Measurements from ENCODE around the gene DEPDC5. TPM values are rescaled to one million over a fixed set of nuclear protein-coding genes. Genes with fewer than 3 reads are reported as not detected.
A peak's percentile ranks its signal among the peaks of the same experiment; 100 is the strongest.

Gene DEPDC5
- total RNA-seq, 1 experiment from 2014 or later: 15.1 TPM

DNA sequence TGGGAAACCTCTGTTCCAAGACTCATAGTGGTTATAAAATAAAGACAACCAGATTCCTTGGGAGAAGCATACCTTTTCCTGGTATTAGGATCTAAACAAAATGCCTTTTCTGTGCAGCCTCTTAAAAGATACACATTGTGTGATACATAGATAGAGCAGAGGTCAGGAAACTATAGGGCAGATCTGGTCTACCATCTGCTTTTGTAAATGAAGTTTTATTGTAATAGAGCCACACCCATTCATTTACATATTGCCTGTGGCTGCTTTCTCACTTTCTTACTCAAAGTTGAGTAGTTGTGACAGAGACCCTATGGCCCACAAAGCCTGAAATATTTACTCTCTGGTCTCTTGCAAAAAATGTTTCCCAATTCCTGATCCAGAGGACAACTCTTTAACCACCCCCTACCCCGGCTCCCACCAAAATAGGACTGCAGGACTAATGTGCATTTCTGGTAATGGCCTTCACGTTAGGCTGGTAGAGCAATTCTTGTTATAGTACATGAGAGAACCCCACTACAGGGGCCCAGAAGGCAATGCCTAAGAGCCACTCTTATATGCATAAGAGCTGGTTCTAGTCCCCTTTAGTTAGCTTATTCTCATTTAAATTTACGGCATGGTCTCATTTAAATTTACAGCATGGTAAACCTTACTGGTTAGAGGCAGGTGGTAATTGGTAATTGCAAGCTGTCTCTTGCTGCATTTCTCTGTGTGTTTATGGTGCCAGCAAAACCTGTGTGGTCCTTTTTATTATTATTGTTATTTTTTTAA, 113.8 kb downstream of the DEPDC5 start:
- in situ Hi-C loops (cut with HindIII; ENCODE audit: low pct_unique_long_range_greater_than_20kb, low sequenced_read_pairs): no loop called here
- no peak for DNase-seq (ENCODE audit: low read depth, low spot score)

DNA sequence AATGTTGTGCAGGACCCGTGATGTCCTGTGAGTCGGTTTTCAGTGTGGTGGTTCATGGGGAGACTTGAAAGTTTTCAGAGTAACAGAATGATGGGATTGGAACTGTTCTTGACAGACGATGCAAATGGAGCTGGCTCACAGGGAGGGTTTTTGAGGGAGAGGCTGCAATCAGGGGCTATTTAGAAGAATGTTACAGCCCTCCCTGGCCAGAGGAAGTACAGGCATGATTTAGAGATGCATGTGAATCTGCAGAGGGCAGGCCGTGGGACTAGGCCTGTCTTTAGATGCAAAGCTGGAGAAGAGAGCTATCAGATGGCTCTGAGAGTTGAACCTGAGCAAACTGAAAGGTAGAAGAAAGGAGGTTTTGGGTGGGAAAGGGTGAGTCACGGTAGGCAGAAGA, 115.9 kb downstream of the DEPDC5 start:
- DNase-seq (ENCODE audit: low read depth, low spot score): no peak

GRCh38 chr22:31870890-31871289, 117.1 kb downstream of the DEPDC5 start:
- in situ Hi-C loops (cut with HindIII; ENCODE audit: low pct_unique_long_range_greater_than_20kb, low sequenced_read_pairs): no loop called here
- peak; percentile 75 for DNase-seq (ENCODE audit: low read depth, low spot score)

More for the DNA sequence above, 115.9 kb downstream of the DEPDC5 start:
- in situ Hi-C loops (cut with HindIII; ENCODE audit: low pct_unique_long_range_greater_than_20kb, low sequenced_read_pairs): no loop called here

DNA sequence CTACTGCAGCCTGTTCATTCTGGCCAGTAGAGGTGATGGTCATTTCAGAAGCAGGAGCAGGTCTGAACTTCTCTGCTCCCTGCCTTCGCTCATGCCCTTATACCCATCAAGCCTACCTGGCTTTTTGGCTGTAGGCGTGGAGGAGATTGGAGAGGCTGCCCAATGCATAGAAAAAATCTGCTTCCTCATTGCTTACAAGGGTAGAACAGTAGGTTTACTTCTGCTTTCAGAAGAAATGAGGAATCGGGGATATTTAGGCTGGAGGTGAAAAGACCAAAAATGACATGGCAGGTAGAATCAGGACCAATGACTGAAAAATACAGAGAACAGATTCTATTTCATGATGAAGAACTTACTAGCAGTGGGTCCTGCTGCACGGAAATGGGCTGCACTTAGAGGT, 117.7 kb downstream of the DEPDC5 start:
- DNase-seq (ENCODE audit: low read depth, low spot score): no peak
- in situ Hi-C loops (cut with HindIII; ENCODE audit: low pct_unique_long_range_greater_than_20kb, low sequenced_read_pairs): no loop called here

GRCh38 chr22:31872209-31872608, 118.4 kb downstream of the DEPDC5 start:
- in situ Hi-C loops (cut with HindIII; ENCODE audit: low pct_unique_long_range_greater_than_20kb, low sequenced_read_pairs): no loop called here

GRCh38 chr22:31874821-31875220, 121.0 kb downstream of the DEPDC5 start:
- in situ Hi-C loops (cut with HindIII; ENCODE audit: low pct_unique_long_range_greater_than_20kb, low sequenced_read_pairs): no loop called here
- no peak for DNase-seq (ENCODE audit: low read depth, low spot score)

More at GRCh38 chr22:31872209-31872608, 118.4 kb downstream of the DEPDC5 start:
- DNase-seq (ENCODE audit: low read depth, low spot score): peak; percentile 67

- DNase-seq (ENCODE audit: low read depth, low spot score): no peak
- in situ Hi-C loops (cut with HindIII; ENCODE audit: low pct_unique_long_range_greater_than_20kb, low sequenced_read_pairs): no loop called here
Observed at GRCh38 chr22:31876156-31876920, 122.5 kb downstream of the DEPDC5 start.

- in situ Hi-C loops (cut with HindIII; ENCODE audit: low pct_unique_long_range_greater_than_20kb, low sequenced_read_pairs): no loop called here
- no peak for DNase-seq (ENCODE audit: low read depth, low spot score)
Observed at GRCh38 chr22:31879585-31879984, 125.8 kb downstream of the DEPDC5 start.

DNA sequence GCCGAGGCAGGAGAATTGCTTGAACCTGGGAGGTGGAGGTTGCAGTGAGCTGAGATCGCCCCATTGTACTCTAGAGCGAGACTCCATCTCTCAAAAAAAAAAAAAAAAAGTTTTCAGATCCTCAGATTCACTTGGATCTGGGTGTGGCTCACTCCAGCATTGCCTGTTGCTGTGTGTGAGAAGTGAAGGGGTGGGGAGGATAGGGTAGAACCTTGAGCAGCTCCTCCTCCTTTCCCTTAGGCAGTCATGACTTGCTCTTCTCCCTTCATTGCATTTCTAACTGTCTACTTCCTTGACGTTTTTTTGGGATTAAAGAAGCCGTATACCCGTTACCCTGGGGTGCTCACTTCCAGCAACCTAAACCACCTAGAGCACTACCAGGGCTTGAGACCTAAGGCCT, 127.4 kb downstream of the DEPDC5 start:
- in situ Hi-C loops (cut with HindIII; ENCODE audit: low pct_unique_long_range_greater_than_20kb, low sequenced_read_pairs): no loop called here
- DNase-seq (ENCODE audit: low read depth, low spot score): no peak

DNA sequence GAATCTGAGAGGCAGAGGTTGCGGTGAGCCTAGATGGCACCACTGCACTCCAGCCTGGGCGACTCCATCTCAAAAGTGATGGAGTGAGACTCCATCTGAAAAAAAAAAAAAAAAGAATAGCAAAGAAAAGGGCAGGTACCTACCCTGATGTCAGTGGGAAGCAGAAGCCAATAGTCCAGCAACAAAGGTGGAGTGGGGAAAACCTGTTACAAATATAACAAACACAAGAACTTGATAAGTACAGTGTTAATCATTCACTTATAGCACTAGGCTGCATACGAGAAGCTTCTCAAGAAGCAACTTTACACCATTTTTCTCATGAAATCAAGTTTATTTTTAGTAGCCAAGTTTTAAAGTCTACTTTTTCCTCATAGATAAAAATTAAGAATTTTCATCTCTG, 128.0 kb downstream of the DEPDC5 start:
- in situ Hi-C loops (cut with HindIII; ENCODE audit: low pct_unique_long_range_greater_than_20kb, low sequenced_read_pairs): no loop called here
- DNase-seq (ENCODE audit: low read depth, low spot score): no peak

GRCh38 chr22:31882971-31883370, 129.2 kb downstream of the DEPDC5 start:
- DNase-seq (ENCODE audit: low read depth, low spot score): no peak
- in situ Hi-C loops (cut with HindIII; ENCODE audit: low pct_unique_long_range_greater_than_20kb, low sequenced_read_pairs): no loop called here

GRCh38 chr22:31883989-31884388, 130.2 kb downstream of the DEPDC5 start:
- in situ Hi-C loops (cut with HindIII; ENCODE audit: low pct_unique_long_range_greater_than_20kb, low sequenced_read_pairs): no loop called here
- DNase-seq (ENCODE audit: low read depth, low spot score): no peak

DNA sequence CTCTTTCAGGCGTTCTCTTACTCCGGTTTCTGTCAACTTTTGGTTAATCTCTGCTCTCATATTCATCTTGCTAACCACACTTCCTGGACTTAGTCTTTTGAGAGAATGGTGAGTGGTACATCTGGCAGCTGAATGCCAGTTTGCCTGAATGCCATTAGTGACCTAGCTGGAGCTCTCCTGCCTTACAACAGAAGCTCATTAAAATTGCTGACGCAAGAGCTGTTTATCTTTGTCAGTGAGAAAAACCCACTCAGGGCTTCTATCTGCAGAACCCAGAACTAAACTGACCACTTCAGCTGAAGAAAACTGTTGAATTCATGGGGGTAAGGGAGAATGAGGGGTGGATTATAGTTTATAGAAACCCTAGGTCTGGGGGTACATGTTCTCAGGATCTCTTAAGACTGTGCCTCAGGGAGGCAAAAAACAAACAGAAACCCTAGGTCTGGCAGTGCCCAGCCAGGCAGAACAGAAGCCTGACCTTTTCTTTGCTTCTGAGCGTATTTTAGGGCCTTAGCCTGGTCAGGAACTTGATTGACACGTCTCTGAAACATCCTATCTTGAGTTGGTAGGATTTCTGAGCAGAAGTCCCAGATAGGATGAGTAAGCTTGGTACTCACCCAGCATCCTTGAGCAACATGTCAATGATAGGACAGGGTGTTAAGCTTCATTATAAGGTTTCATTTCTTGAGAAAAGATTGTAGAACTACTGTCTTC, 137.7 kb downstream of the DEPDC5 start:
- in situ Hi-C loops (cut with HindIII; ENCODE audit: low pct_unique_long_range_greater_than_20kb, low sequenced_read_pairs): no loop called here
- DNase-seq (ENCODE audit: low read depth, low spot score): peak; percentile 25

- no peak for DNase-seq (ENCODE audit: low read depth, low spot score)
- in situ Hi-C loops (cut with HindIII; ENCODE audit: low pct_unique_long_range_greater_than_20kb, low sequenced_read_pairs): no loop called here
Observed at GRCh38 chr22:31892080-31892433, 138.2 kb downstream of the DEPDC5 start.

DNA sequence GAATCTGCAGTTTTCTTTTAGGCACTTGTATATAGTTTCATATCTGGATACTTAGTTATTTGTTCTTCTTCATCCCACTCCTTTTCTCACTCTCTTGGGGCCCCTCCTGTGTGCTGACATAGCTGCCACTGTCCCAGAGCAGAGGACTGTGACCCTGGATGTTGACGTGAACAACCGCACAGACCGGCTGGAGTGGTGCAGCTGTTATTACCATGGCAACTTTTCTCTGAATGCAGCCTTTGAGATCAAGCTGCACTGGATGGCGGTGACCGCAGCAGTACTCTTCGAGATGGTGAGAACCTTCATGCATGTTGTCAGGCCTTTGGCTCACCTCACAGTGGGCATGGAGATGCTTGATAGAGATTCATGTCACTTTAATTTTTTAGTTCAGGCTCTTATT, 139.6 kb downstream of the DEPDC5 start:
- in situ Hi-C loops (cut with HindIII; ENCODE audit: low pct_unique_long_range_greater_than_20kb, low sequenced_read_pairs): no loop called here
- DNase-seq (ENCODE audit: low read depth, low spot score): peak; percentile 62

DNA sequence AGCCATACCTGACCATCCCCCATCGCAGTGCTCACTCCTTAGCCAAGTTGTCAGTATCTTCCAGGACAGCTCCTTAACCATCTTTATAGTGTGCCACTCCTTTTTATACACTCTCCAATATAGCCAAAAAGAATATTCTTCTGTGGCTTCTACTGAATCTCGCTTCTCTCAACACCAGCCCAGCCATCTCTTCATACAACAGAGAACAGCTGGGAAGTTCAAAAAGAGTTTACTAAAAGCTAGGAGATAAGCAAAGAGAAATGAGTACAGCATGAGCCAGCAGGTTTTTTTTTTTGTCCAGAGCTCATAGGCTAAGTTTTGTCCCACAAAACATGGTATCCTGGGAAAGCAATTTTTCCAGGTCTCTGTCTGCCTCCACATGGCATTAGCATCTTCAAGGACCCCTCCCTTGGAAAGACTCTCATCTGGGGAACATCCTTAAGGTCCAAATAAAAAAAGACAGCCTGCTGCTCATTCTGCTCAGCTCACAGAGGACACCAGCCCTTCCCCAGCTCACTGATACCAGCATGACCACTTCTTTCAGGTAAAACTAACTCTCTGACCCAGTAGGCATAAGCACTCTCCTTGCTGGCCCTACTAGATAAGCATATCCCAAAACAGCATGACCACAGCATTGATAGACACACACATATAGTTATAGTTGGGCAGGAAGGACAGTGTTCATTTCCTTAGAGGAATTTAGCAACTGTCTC, 141.7 kb downstream of the DEPDC5 start:
- no peak for DNase-seq (ENCODE audit: low read depth, low spot score)
- in situ Hi-C loops (cut with HindIII; ENCODE audit: low pct_unique_long_range_greater_than_20kb, low sequenced_read_pairs): no loop called here

GRCh38 chr22:31896472-31896871, 142.7 kb downstream of the DEPDC5 start:
- DNase-seq (ENCODE audit: low read depth, low spot score): no peak
- in situ Hi-C loops (cut with HindIII; ENCODE audit: low pct_unique_long_range_greater_than_20kb, low sequenced_read_pairs): no loop called here

Measured in SK-MEL-5 (cell line).